SK-N-SH (cell line): ENCODE results near the gene HTRA3. TPM values are rescaled to one million over a fixed set of nuclear protein-coding genes. Genes with fewer than 3 reads are reported as not detected.

Experiments
- CTCF ChIA-PET: fragments of 300-600, 350-600 bp; formaldehyde crosslinking; extraction: SDS; loops from one replicate; lab custom pipeline; 2021; lab: Yijun Ruan, JAX
- POLR2A ChIA-PET: fragments of 350-600 bp; sonication (Branson Sonifier 250); formaldehyde crosslinking; extraction: SDS; loops from one replicate; lab custom pipeline; 2020; ENCODE audit warnings: antibody characterized with exemption, inconsistent platforms; lab: Yijun Ruan, JAX
- DNase-seq: peaks from one replicate; pipeline ENCODE4 v3.0.0; 2012
- H2AFZ ChIP-seq: fragments of 200-600 bp; sonication (generic); 2 replicates; pipeline ENCODE4 v1.8.1; 2016; ENCODE audit warnings: antibody characterized with exemption, mild to moderate bottlenecking, low read depth
- H3F3A ChIP-seq: fragments of 200-600 bp; sonication (generic); replicated peaks from 2 replicates; pipeline ENCODE3; 2016; ENCODE audit warnings: antibody characterized with exemption, mild to moderate bottlenecking; ENCODE audit not compliant: insufficient read depth
- H3K27ac ChIP-seq, 2 experiments: fragments of 200-500 bp in 1 of 2; fragments of 200-600 bp in 1 of 2; sonication (Bioruptor generic) in 1 of 2; sonication (generic), shearing (Covaris generic) in 1 of 2; 2 replicates each; pipeline versions ENCODE4 v1.5.1 to v1.6.1; 2014 to 2016; ENCODE audit warnings: low read depth in 2 of 2, inconsistent platforms in 1 of 2, low read length in 1 of 2, mild to moderate bottlenecking in 1 of 2, mixed read lengths in 1 of 2
- H3K27me3 ChIP-seq: fragments of 200-600 bp; sonication (generic), shearing (Covaris generic); 2 replicates; pipeline ENCODE4 v1.6.1; 2016; ENCODE audit warnings: mixed run types; ENCODE audit not compliant: insufficient read depth
- H3K36me3 ChIP-seq, 2 experiments: fragments of 200-500 bp in 1 of 2; fragments of 200-600 bp in 1 of 2; sonication (Bioruptor generic) in 1 of 2; sonication (generic) in 1 of 2; replicated peaks in 1 of 2; 2 replicates each; pipeline versions ENCODE3 to v1.5.1; 2014 to 2016; ENCODE audit warnings: low read length in 1 of 2, mild to moderate bottlenecking in 1 of 2; ENCODE audit not compliant: insufficient read depth in 2 of 2, control insufficient read depth in 1 of 2
- H3K4me1 ChIP-seq, 2 experiments: fragments of 200-500 bp in 1 of 2; fragments of 200-600 bp in 1 of 2; sonication (Bioruptor generic) in 1 of 2; sonication (generic), shearing (Covaris generic) in 1 of 2; 2 replicates each; pipeline versions ENCODE4 v1.5.1 to v1.6.1; 2014 to 2016; ENCODE audit warnings: low read depth in 1 of 2, low read length in 1 of 2, mixed run types in 1 of 2; ENCODE audit not compliant: insufficient read depth in 2 of 2, control insufficient read depth in 1 of 2
- H3K4me2 ChIP-seq: fragments of 200-600 bp; sonication (generic), shearing (Covaris generic); 2 replicates; pipeline ENCODE4 v1.6.1; 2017; ENCODE audit warnings: mixed run types
- H3K4me3 ChIP-seq, 2 experiments: fragments of 200-500 bp in 1 of 2; fragments of 200-600 bp in 1 of 2; sonication (Bioruptor generic) in 1 of 2; sonication (generic), shearing (Covaris generic) in 1 of 2; 2 replicates each; pipeline versions ENCODE4 v1.5.1 to v1.8.1; 2014 to 2016; ENCODE audit warnings: low read depth in 2 of 2, inconsistent platforms in 1 of 2, low read length in 1 of 2, mild to moderate bottlenecking in 1 of 2, mixed read lengths in 1 of 2, moderate library complexity in 1 of 2
- H3K79me2 ChIP-seq: fragments of 200-600 bp; sonication (generic); 2 replicates; pipeline ENCODE4 v1.8.1; 2017; ENCODE audit warnings: mild to moderate bottlenecking; ENCODE audit not compliant: insufficient read depth
- H3K9ac ChIP-seq: fragments of 200-600 bp; sonication (generic); 2 replicates; pipeline ENCODE4 v1.6.1; 2017; ENCODE audit warnings: mixed run types
- H3K9me2 ChIP-seq: fragments of 200-600 bp; sonication (generic); 2 replicates; pipeline ENCODE4 v1.6.1; 2017; ENCODE audit warnings: mixed run types
- H3K9me3 ChIP-seq: fragments of 200-600 bp; sonication (generic); 2 replicates; pipeline ENCODE4 v1.6.1; 2017; ENCODE audit warnings: mixed run types, mild to moderate bottlenecking, moderate library complexity
- H4K20me1 ChIP-seq: fragments of 200-600 bp; sonication (generic); 2 replicates; pipeline ENCODE4 v1.6.1; 2017; ENCODE audit warnings: mild to moderate bottlenecking, mixed run types; ENCODE audit not compliant: insufficient read depth
- CTCF ChIP-seq: fragments of 200-600 bp; sonication (generic); IDR thresholded peaks from 2 replicates; pipeline ENCODE4 v1.6.1; 2017; ENCODE audit warnings: antibody characterized with exemption, mild to moderate bottlenecking, moderate library complexity
- EP300 ChIP-seq, 2 experiments: IDR thresholded peaks; 2 replicates each; pipeline versions ENCODE4 v1.4.0 to v1.6.1; 2012; ENCODE audit warnings: borderline replicate concordance in 1 of 2, low read depth in 1 of 2, low read length in 1 of 2
- EZH2phosphoT487 ChIP-seq: fragments of 200-600 bp; sonication (generic); IDR thresholded peaks from 2 replicates; pipeline ENCODE4 v1.6.1; 2017; ENCODE audit warnings: low read depth, mixed run types, mild to moderate bottlenecking, antibody characterized with exemption, moderate library complexity, borderline replicate concordance
- FOSL2 ChIP-seq: IDR thresholded peaks from 2 replicates; pipeline ENCODE4 v1.4.0; 2012; ENCODE audit warnings: low read depth, mild to moderate bottlenecking, moderate library complexity, borderline replicate concordance
- FOXJ3 ChIP-seq: sonication (generic); formaldehyde crosslinking; IDR thresholded peaks from 2 replicates; pipeline ENCODE4 v1.5.1; 2020; ENCODE audit warnings: mild to moderate bottlenecking, missing genetic modification reagents
- FOXM1 ChIP-seq: IDR thresholded peaks from 2 replicates; pipeline ENCODE4 v1.4.0; 2012; ENCODE audit warnings: low read depth, mild to moderate bottlenecking
- JUND ChIP-seq: IDR thresholded peaks from 2 replicates; pipeline ENCODE4 v1.4.0; 2012
- MXI1 ChIP-seq: IDR thresholded peaks from 2 replicates; pipeline ENCODE4 v1.6.1; 2012; ENCODE audit warnings: mild to moderate bottlenecking, low read depth, low read length, improper control_type of control experiment
- NFIC ChIP-seq: IDR thresholded peaks from 2 replicates; pipeline ENCODE4 v1.4.0; 2012; ENCODE audit warnings: borderline replicate concordance
- POLR2AphosphoS5 ChIP-seq: IDR thresholded peaks from 2 replicates; pipeline ENCODE4 v1.6.1; 2012; ENCODE audit warnings: low read depth, low read length
- RAD21 ChIP-seq: IDR thresholded peaks from 2 replicates; pipeline ENCODE4 v1.6.1; 2012; ENCODE audit warnings: mild to moderate bottlenecking, low read length
- RCOR1 ChIP-seq: fragments of 150-350 bp; IDR thresholded peaks from 2 replicates; pipeline ENCODE4 v1.6.1; 2017; ENCODE audit warnings: antibody characterized with exemption, low read length
- RXRA ChIP-seq: IDR thresholded peaks from 2 replicates; pipeline ENCODE4 v1.4.0; 2012; ENCODE audit warnings: low read depth, mild to moderate bottlenecking, borderline replicate concordance
- SIN3A ChIP-seq: IDR thresholded peaks from 2 replicates; pipeline ENCODE4 v1.6.1; 2012; ENCODE audit warnings: low read depth, mild to moderate bottlenecking, low read length, moderate library complexity, borderline replicate concordance
- SMC3 ChIP-seq: IDR thresholded peaks from 2 replicates; pipeline ENCODE4 v1.6.1; 2012; ENCODE audit warnings: low read depth, low read length, improper control_type of control experiment
- TEAD4 ChIP-seq: IDR thresholded peaks from 2 replicates; pipeline ENCODE4 v1.4.0; 2012; ENCODE audit warnings: mild to moderate bottlenecking, borderline replicate concordance; ENCODE audit not compliant: insufficient read depth
- WGBS: methylation state at CpG from one replicate; pipeline ENCODE4 v1.1.6; 2017; ENCODE audit warnings: low lambda C conversion rate; 5-methylcytosine and 5-hydroxymethylcytosine counted together
- polyA plus RNA-seq, 3 experiments: library from polyadenylated mRNA; depleted of rRNA; stranded (reverse); fragments of >200 nt; gene quantifications; 2 replicates each; pipeline ENCODE4 v1.2.3, GENCODE V29; 2012
- TF ChIP-seq, protein P1 (sequence below): IDR thresholded peaks from 2 replicates; pipeline ENCODE4 v1.4.0; 2012; ENCODE audit warnings: low read depth
- TF ChIP-seq, protein P2 (sequence below): IDR thresholded peaks from 2 replicates; pipeline ENCODE4 v1.4.0; 2012; ENCODE audit warnings: low read depth, borderline replicate concordance
- TF ChIP-seq, protein P3 (sequence below): IDR thresholded peaks from 2 replicates; pipeline ENCODE4 v1.6.1; 2012; ENCODE audit warnings: mild to moderate bottlenecking, low read depth, low read length, moderate library complexity
- TF ChIP-seq, protein P4 (sequence below): IDR thresholded peaks from 2 replicates; pipeline ENCODE4 v1.4.0; 2012; ENCODE audit warnings: low read depth, borderline replicate concordance

Gene HTRA3
- polyA plus RNA-seq, 1 of the 3 experiments (the other 2 are of a cell fraction), result 0.05 TPM

DNA sequence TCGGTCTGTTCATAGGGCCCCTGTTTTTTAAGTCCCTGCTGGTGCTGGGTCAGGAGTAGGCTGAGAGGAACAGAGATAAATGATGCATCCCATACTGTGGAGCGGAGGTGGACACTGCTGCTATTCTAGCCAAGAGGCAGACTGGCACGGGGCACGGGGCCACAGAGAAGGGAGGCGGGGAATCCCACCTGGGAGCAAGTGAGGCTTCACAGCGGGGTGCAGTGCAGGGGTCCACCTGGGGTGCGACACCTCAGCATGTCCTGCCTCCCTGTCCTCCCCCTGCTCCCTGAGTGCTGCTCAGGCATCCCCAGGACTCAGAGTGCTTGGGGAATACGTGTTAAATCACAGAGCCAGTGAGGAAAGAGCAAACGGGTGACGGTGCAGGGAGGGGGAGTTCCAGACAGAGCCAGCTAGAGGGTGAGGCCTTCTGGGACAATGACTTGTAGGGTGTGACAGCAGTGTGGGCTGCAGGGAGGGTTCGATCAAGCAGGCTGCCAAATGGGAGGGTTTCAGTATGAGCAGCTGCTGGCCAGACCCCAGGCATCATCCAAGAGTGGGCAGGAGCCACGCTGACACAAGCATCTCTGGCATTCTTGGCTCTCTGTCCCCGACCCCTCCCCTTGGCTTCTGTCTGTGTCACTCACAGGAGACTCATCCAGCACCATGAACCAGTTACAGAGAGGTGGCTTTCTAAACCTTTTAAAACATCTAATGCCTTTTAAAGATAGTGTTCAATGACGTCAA is 13.7 kb upstream of the HTRA3 start:
- H3K27ac ChIP-seq, result no peak overlapping the region
- H3K4me1 ChIP-seq, result peaks cover 3 to 10% of the 10 kb centered on the region in 2 experiments; a peak in 1 of 4 replicates
- whole genome bisulfite sequencing, result 76% methylated on average over 13 of the region's 14 CpGs
- no peak for TF ChIP-seq JUND
- no peak for TF ChIP-seq RAD21
- TF ChIP-seq FOXM1, result no peak
- TF ChIP-seq, protein P1, sequence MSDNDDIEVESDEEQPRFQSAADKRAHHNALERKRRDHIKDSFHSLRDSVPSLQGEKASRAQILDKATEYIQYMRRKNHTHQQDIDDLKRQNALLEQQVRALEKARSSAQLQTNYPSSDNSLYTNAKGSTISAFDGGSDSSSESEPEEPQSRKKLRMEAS, result no peak
- TF ChIP-seq, protein P2, sequence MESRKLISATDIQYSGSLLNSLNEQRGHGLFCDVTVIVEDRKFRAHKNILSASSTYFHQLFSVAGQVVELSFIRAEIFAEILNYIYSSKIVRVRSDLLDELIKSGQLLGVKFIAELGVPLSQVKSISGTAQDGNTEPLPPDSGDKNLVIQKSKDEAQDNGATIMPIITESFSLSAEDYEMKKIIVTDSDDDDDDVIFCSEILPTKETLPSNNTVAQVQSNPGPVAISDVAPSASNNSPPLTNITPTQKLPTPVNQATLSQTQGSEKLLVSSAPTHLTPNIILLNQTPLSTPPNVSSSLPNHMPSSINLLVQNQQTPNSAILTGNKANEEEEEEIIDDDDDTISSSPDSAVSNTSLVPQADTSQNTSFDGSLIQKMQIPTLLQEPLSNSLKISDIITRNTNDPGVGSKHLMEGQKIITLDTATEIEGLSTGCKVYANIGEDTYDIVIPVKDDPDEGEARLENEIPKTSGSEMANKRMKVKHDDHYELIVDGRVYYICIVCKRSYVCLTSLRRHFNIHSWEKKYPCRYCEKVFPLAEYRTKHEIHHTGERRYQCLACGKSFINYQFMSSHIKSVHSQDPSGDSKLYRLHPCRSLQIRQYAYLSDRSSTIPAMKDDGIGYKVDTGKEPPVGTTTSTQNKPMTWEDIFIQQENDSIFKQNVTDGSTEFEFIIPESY, result no peak
- TF ChIP-seq POLR2AphosphoS5, result no peak
- no peak for TF ChIP-seq SMC3
- TF ChIP-seq NFIC, result no peak
- TF ChIP-seq TEAD4, result no peak
- TF ChIP-seq EZH2phosphoT487, result no peak
- TF ChIP-seq MXI1, result no peak
- no peak for TF ChIP-seq RCOR1
- no peak for TF ChIP-seq EP300 (IDR thresholded peaks at IDR 0.05; ENCODE audit: borderline replicate concordance in 1 of 2, low read depth in 1 of 2, low read length in 1 of 2)
- no peak for TF ChIP-seq CTCF
- no peak for TF ChIP-seq FOXJ3 (CRISPR knock-in tag)
- no peak for TF ChIP-seq FOSL2
- TF ChIP-seq RXRA, result no peak
- TF ChIP-seq, protein P3, sequence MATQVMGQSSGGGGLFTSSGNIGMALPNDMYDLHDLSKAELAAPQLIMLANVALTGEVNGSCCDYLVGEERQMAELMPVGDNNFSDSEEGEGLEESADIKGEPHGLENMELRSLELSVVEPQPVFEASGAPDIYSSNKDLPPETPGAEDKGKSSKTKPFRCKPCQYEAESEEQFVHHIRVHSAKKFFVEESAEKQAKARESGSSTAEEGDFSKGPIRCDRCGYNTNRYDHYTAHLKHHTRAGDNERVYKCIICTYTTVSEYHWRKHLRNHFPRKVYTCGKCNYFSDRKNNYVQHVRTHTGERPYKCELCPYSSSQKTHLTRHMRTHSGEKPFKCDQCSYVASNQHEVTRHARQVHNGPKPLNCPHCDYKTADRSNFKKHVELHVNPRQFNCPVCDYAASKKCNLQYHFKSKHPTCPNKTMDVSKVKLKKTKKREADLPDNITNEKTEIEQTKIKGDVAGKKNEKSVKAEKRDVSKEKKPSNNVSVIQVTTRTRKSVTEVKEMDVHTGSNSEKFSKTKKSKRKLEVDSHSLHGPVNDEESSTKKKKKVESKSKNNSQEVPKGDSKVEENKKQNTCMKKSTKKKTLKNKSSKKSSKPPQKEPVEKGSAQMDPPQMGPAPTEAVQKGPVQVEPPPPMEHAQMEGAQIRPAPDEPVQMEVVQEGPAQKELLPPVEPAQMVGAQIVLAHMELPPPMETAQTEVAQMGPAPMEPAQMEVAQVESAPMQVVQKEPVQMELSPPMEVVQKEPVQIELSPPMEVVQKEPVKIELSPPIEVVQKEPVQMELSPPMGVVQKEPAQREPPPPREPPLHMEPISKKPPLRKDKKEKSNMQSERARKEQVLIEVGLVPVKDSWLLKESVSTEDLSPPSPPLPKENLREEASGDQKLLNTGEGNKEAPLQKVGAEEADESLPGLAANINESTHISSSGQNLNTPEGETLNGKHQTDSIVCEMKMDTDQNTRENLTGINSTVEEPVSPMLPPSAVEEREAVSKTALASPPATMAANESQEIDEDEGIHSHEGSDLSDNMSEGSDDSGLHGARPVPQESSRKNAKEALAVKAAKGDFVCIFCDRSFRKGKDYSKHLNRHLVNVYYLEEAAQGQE, result no peak
- no peak for TF ChIP-seq SIN3A
- TF ChIP-seq, protein P4, sequence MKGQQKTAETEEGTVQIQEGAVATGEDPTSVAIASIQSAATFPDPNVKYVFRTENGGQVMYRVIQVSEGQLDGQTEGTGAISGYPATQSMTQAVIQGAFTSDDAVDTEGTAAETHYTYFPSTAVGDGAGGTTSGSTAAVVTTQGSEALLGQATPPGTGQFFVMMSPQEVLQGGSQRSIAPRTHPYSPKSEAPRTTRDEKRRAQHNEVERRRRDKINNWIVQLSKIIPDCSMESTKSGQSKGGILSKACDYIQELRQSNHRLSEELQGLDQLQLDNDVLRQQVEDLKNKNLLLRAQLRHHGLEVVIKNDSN, result no peak
- H4K20me1 ChIP-seq, result no peaks in the 10 kb centered on the region
- no peaks in the 10 kb centered on the region for H3K9me3 ChIP-seq
- H3K27me3 ChIP-seq, result no peaks in the 10 kb centered on the region
- H3K36me3 ChIP-seq, result no peaks in the 10 kb centered on the region
- no peaks in the 10 kb centered on the region for H3K79me2 ChIP-seq
- no peak overlapping the region for H3K9ac ChIP-seq
- no peak for DNase-seq
- no peak overlapping the region for H3K4me3 ChIP-seq
- POLR2A ChIA-PET, result no interaction called here
- H3K9me2 ChIP-seq, result no peaks in the 10 kb centered on the region
- H2AFZ ChIP-seq, result no peak overlapping the region
- no peak overlapping the region for H3K4me2 ChIP-seq
- CTCF ChIA-PET, result interaction anchor here (0.7 kb wide), 1 partner anchor 13 kb away, joined by 3 read pairs; no protein-coding TSS in a partner anchor
- H3F3A ChIP-seq, result no peaks in the 10 kb centered on the region
